DOHH2 (cell line): ENCODE measurements around the gene CHCHD3.
A peak's percentile ranks its signal among the peaks of the same experiment; 100 is the strongest.

Experiments
- EZH2phosphoT487 ChIP-seq: fragments of 200-600 bp; sonication (generic); IDR thresholded peaks from 2 replicates; pipeline ENCODE4 v1.6.1; 2017; ENCODE audit warnings: borderline replicate concordance, mild to moderate bottlenecking, antibody characterized with exemption, low read length, moderate library complexity, mixed read lengths
- TF ChIP-seq, protein P1 (sequence below): fragments of 200-600 bp; sonication (generic); IDR thresholded peaks from one replicate; pipeline ENCODE4 v1.5.1; 2014; ENCODE audit warnings: antibody characterized with exemption, mild to moderate bottlenecking, low read depth, low read length; ENCODE audit not compliant: poor library complexity, severe bottlenecking

DNA sequence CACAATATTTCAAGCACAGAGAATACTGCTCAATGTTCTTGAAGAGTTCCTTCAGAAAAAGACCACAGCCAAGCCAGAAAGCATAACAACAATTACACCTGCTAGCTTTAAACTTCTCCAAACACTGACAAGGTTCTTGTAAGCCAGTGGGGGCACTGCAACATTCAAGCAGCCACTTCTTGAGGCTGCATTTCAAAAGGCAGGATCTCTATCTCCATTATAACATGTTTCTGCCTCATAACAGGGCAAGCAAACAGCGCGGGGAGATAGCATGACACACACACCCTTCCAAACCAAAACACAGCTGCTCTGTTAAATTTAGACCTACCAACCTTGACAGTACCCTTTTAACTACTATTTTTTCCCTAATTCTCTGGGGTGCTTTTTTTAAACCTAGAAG lies 30.8 kb downstream of the CHCHD3 start:
- TF ChIP-seq, protein P1, sequence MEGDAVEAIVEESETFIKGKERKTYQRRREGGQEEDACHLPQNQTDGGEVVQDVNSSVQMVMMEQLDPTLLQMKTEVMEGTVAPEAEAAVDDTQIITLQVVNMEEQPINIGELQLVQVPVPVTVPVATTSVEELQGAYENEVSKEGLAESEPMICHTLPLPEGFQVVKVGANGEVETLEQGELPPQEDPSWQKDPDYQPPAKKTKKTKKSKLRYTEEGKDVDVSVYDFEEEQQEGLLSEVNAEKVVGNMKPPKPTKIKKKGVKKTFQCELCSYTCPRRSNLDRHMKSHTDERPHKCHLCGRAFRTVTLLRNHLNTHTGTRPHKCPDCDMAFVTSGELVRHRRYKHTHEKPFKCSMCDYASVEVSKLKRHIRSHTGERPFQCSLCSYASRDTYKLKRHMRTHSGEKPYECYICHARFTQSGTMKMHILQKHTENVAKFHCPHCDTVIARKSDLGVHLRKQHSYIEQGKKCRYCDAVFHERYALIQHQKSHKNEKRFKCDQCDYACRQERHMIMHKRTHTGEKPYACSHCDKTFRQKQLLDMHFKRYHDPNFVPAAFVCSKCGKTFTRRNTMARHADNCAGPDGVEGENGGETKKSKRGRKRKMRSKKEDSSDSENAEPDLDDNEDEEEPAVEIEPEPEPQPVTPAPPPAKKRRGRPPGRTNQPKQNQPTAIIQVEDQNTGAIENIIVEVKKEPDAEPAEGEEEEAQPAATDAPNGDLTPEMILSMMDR: peak; percentile 58
- TF ChIP-seq EZH2phosphoT487: no peak
